CD4-positive, CD25-positive, alpha-beta regulatory T cell (primary cell): ENCODE data around the gene COA1. TPM values are rescaled to one million over a fixed set of nuclear protein-coding genes. Genes with fewer than 3 reads are reported as not detected.
"Not testable (repeated sequence)": the region's sequence is repeated elsewhere in the genome, so short reads cannot be mapped to it uniquely, and the experiment has no call there.

Experiments
- ATAC-seq, 2 donors: fragments of 150-1000 bp; cut with Tn5 transposase; one replicate each; pipeline ENCODE4 v1.10.0; 2021; ENCODE audit warnings: low read depth in 2 of 2, moderate number of reproducible peaks in 2 of 2, moderate library complexity in 1 of 2
- DNase-seq, 3 donors: peaks; one replicate each; pipeline versions ENCODE4 v3.0.0 to v3.0.0-alpha.2; 2012 to 2022; ENCODE audit warnings: mixed read lengths in 1 of 3
- H3K27ac ChIP-seq: one replicate; pipeline ENCODE4 v1.7.0; 2013; ENCODE audit warnings: mild to moderate bottlenecking, low read length; ENCODE audit not compliant: insufficient read depth, poor library complexity, severe bottlenecking
- H3K27me3 ChIP-seq: one replicate; pipeline ENCODE4 v1.7.0; 2013; ENCODE audit warnings: low read length; ENCODE audit not compliant: control insufficient read depth, insufficient read depth
- H3K36me3 ChIP-seq: one replicate; pipeline ENCODE4 v1.7.0; 2013; ENCODE audit warnings: mild to moderate bottlenecking, low read length, moderate library complexity; ENCODE audit not compliant: control insufficient read depth, insufficient read depth
- H3K4me1 ChIP-seq: 2 replicates; pipeline ENCODE4 v1.7.0; 2013; ENCODE audit warnings: mild to moderate bottlenecking, low read length; ENCODE audit not compliant: insufficient read depth, control insufficient read depth, poor library complexity, severe bottlenecking
- H3K4me3 ChIP-seq: one replicate; pipeline ENCODE4 v1.7.0; 2013; ENCODE audit warnings: low read depth, mild to moderate bottlenecking, low read length, moderate library complexity
- H3K9me3 ChIP-seq, 2 experiments: 1 replicate in 1 of 2; 2 replicates in 1 of 2; pipeline ENCODE4 v1.7.0; 2013; ENCODE audit warnings: low read length in 2 of 2, mild to moderate bottlenecking in 1 of 2, moderate library complexity in 1 of 2; ENCODE audit not compliant: control insufficient read depth in 2 of 2
- H3K27ac Mint-ChIP-seq, 3 donors: one replicate each; pipeline ENCODE4 v1.8.0; 2020 to 2022; ENCODE audit warnings: mild to moderate bottlenecking in 3 of 3, mixed read lengths in 3 of 3, moderate library complexity in 2 of 3
- H3K27me3 Mint-ChIP-seq: one replicate; pipeline ENCODE4 v1.8.0; 2022; ENCODE audit warnings: mild to moderate bottlenecking, mixed read lengths
- H3K36me3 Mint-ChIP-seq: one replicate; pipeline ENCODE4 v1.8.0; 2020; ENCODE audit warnings: mixed read lengths
- H3K4me1 Mint-ChIP-seq, 4 donors: one replicate each; pipeline ENCODE4 v1.8.0; 2020 to 2022; ENCODE audit warnings: mixed read lengths in 4 of 4, mild to moderate bottlenecking in 1 of 4
- H3K4me3 Mint-ChIP-seq, 4 donors: one replicate each; pipeline ENCODE4 v1.8.0; 2020 to 2022; ENCODE audit warnings: mild to moderate bottlenecking in 4 of 4, mixed read lengths in 4 of 4, moderate library complexity in 3 of 4
- H3K9me3 Mint-ChIP-seq, 7 donors: one replicate each; pipeline ENCODE4 v1.8.0; 2020 to 2022; ENCODE audit warnings: mixed read lengths in 7 of 7, mild to moderate bottlenecking in 3 of 7, moderate library complexity in 2 of 7
- polyA plus RNA-seq, 4 donors: library from polyadenylated mRNA; unstranded; fragments of 300-500 nt; fragmentation: Illumina TruSeq; gene quantifications; one replicate each; pipeline ENCODE4 v1.2.3, GENCODE V29; 2021
- total RNA-seq: library from RNA; stranded (reverse); gene quantifications from one replicate; pipeline ENCODE4 v1.2.3, GENCODE V29; 2022

The COA1 gene
- total and polyA plus RNA-seq, 5 donors from 2014 or later, result 41.3 to 65.8 (median 48.6) TPM

- Histone ChIP-seq H3K4me3 (no peak overlapping the region), H3K9me3 (no peaks in the 10 kb centered on the region), H3K36me3 (no peaks in the 10 kb centered on the region), H3K27me3 (peaks cover 4% of the 10 kb centered on the region), H3K4me1 (no peaks in the 10 kb centered on the region), H3K27ac (no peak overlapping the region)
- H3K36me3 Mint-ChIP-seq, result no peaks in the 10 kb centered on the region
- peaks cover 0 to 9% (median 4%) of the 10 kb centered on the region in 4 donors for H3K4me1 Mint-ChIP-seq
- no peak overlapping the region for H3K27ac Mint-ChIP-seq
- no peaks in the 10 kb centered on the region for H3K9me3 Mint-ChIP-seq
- no peak for DNase-seq
- no peak for ATAC-seq
- H3K27me3 Mint-ChIP-seq, result peaks cover 5% of the 10 kb centered on the region
- no peak overlapping the region for H3K4me3 Mint-ChIP-seq
Measured at GRCh38 chr7:43747328-43748105, 18.2 kb upstream of the COA1 start.

DNA sequence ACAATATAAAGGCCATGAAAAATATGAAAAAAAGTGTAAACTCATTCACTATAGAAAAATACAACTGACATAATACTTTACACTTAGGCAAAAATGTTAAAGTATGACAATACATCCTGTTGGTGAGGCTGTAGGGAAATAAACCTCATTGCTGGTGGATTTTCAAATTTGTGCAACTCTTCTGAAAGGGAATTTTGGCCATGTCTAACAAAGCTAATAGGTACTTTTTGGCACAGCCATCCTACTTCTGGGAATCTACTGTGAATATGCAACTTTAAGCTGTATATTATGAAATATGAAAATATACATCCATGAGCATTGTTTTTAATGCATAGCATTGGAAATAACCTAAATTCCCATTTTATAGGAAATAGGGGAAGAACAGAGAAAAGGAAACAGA lies 13.4 kb upstream of the COA1 start:
- H3K36me3 ChIP-seq, result no peaks in the 10 kb centered on the region

DNA sequence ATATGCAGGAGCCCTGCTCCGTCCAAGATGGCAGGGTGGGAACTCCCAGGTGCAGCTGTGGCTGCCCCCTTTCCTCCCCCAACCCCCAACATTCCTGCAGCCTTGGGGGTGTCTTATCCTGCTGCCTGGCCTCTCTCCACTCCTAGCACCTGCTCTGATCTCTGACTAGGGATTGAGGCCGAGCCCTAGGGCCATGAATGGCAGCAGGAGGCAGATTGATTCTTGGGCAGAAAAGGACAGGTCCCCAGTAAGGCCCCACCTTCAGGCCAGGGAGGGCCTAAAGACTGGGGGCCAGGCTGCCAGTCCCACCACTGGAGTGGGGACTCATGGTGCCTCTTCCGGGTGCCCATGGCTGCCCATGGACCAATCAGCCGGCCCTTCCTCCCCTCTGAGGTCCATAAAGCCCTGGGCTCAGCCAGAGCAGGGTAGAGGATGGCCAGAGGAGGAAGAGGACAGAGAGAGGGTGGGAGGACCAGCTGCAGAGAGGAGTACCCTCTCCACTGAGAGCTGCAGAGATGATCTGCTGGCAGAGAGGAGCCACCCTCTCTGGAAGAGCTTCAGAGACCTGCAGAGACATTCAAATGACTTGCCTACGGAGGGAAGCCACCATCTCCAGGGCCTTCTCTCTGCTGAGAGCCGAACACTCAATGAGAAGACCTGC lies 8.3 kb upstream of the COA1 start:
- Histone ChIP-seq H3K36me3 (no peaks in the 10 kb centered on the region), H3K9me3 (no peaks in the 10 kb centered on the region), H3K4me3 (no peak overlapping the region), H3K27ac (no peak overlapping the region), H3K27me3 (no peaks in the 10 kb centered on the region), H3K4me1 (no peaks in the 10 kb centered on the region)
- Mint-ChIP-seq H3K36me3 (no peaks in the 10 kb centered on the region), H3K27ac (no peak overlapping the region), H3K27me3 (peaks cover 4% of the 10 kb centered on the region), H3K4me1 (peaks cover 0 to 8% (median 6%) of the 10 kb centered on the region in 4 donors), H3K4me3 (no peak overlapping the region), H3K9me3 (no peaks in the 10 kb centered on the region)
- DNase-seq, result no peak
- no peak for ATAC-seq

More for the DNA sequence above, 13.4 kb upstream of the COA1 start:
- ATAC-seq (no peak), DNase-seq (no peak)
- Mint-ChIP-seq H3K36me3 (no peaks in the 10 kb centered on the region), H3K4me1 (peaks cover 0 to 2% (median 0%) of the 10 kb centered on the region in 4 donors), H3K27me3 (peaks cover 9% of the 10 kb centered on the region), H3K4me3 (no peak overlapping the region), H3K27ac (no peak overlapping the region), H3K9me3 (no peaks in the 10 kb centered on the region)
- no peaks in the 10 kb centered on the region for H3K4me1 ChIP-seq
- H3K4me3 ChIP-seq, result no peak overlapping the region
- H3K9me3 ChIP-seq, result no peaks in the 10 kb centered on the region
- peaks cover 4% of the 10 kb centered on the region for H3K27me3 ChIP-seq
- no peak overlapping the region for H3K27ac ChIP-seq

DNA sequence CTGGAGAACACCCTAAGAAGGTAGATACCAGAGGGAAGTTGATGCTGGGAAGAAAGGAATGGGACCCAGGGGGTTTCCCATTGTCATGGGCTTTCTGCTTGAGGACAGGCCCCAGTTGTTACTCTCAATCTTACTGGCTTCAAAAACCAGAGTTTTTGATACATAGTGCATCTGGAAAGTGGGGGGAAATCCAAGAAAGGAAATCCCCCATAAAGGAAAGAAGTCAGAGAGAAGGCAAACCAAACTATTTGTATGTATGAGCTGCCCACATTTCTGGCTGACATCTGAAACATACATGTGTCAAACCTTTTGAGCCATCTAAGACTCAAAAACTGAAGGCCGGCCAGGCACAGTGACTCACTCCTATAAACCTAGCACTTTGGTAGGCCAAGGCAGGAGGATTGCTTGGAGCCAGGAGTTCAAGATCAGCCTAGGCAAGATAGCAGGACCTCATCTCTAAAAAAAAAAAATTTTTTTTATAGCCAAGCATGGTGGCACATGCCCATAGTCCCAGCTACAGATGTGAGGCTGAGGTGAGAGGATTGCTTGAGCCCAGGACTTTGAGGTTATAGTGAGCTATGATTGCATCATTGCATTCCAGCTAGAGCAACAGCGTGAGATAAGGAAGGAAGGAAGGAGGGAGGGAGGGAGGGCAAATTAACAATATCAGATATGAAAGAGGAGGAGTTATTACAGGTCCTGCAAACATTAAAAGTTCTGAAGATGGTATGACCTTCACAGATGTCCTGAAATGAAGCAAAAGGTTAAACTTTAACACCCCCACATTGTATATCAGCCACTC lies 6.7 kb upstream of the COA1 start:
- no peaks in the 10 kb centered on the region for H3K9me3 ChIP-seq
- DNase-seq (no peak), ATAC-seq (no peak)
- H3K36me3 Mint-ChIP-seq, result no peaks in the 10 kb centered on the region
- no peaks in the 10 kb centered on the region for H3K4me1 ChIP-seq
- no peaks in the 10 kb centered on the region for H3K27me3 ChIP-seq
- no peak overlapping the region for H3K27ac ChIP-seq
- H3K4me3 ChIP-seq, result no peak overlapping the region
- no peak overlapping the region for H3K4me3 Mint-ChIP-seq
- H3K4me1 Mint-ChIP-seq, result peaks cover 0 to 8% (median 6%) of the 10 kb centered on the region in 4 donors
- H3K27me3 Mint-ChIP-seq, result peaks cover 8% of the 10 kb centered on the region
- H3K9me3 Mint-ChIP-seq, result no peaks in the 10 kb centered on the region
- H3K36me3 ChIP-seq, result no peaks in the 10 kb centered on the region
- H3K27ac Mint-ChIP-seq, result no peak overlapping the region

DNA sequence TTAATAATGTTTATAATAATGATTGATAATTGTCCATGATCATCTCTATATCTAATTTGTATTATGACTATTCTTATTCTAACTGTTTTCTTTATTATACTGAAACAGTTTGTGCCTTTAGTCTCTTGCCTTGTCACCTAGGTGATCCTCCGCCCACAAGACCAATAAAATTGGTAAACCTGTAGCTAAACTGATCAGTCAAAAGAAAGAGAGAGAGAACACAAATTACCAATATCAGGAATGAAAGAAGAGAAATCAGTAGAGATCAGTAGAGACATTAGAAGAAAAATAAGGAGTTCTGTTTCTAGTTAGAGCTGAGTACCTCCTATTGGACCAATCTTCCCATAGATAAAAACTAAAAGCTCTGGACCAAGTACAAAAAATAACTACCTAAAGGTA lies 6.1 kb upstream of the COA1 start:
- Mint-ChIP-seq H3K4me3 (no peak overlapping the region), H3K4me1 (peaks cover 0 to 9% (median 6%) of the 10 kb centered on the region in 4 donors), H3K36me3 (no peaks in the 10 kb centered on the region), H3K27ac (no peak overlapping the region), H3K9me3 (no peaks in the 10 kb centered on the region), H3K27me3 (peaks cover 8% of the 10 kb centered on the region)
- Histone ChIP-seq H3K9me3 (no peaks in the 10 kb centered on the region), H3K36me3 (no peaks in the 10 kb centered on the region), H3K4me1 (no peaks in the 10 kb centered on the region), H3K4me3 (no peak overlapping the region), H3K27ac (no peak overlapping the region), H3K27me3 (no peaks in the 10 kb centered on the region)
- no peak for ATAC-seq
- no peak for DNase-seq

- H3K4me3 ChIP-seq, H3K4me1 ChIP-seq, H3K9me3 Mint-ChIP-seq, H3K9me3 ChIP-seq, H3K27me3 Mint-ChIP-seq, H3K36me3 Mint-ChIP-seq, H3K27ac ChIP-seq, ATAC-seq, H3K27me3 ChIP-seq, H3K36me3 ChIP-seq: not testable (repeated sequence)
- peak overlapping the region in 2 of 4 donors; percentile 32 to 58 for H3K4me3 Mint-ChIP-seq
- peak overlapping the region; percentile 26 to 55 (median 27) for H3K27ac Mint-ChIP-seq
- H3K4me1 Mint-ChIP-seq, result peaks cover 0 to 12% (median 7%) of the 10 kb centered on the region in 4 donors
- peak in 1 of 3 donors; percentile 33 for DNase-seq
Measured at GRCh38 chr7:43734575-43735332, 5.4 kb upstream of the COA1 start.

GRCh38 chr7:43731494-43731893 lies 2.2 kb upstream of the COA1 start:
- not testable (repeated sequence) for H3K27me3 ChIP-seq, H3K36me3 Mint-ChIP-seq, H3K27ac ChIP-seq, H3K27me3 Mint-ChIP-seq, H3K9me3 ChIP-seq, H3K9me3 Mint-ChIP-seq, H3K36me3 ChIP-seq, ATAC-seq, H3K27ac Mint-ChIP-seq, H3K4me3 ChIP-seq, DNase-seq
- Mint-ChIP-seq H3K4me3 (peak overlapping the region in 2 of 4 donors; percentile 9 to 48), H3K4me1 (peaks cover 12 to 38% (median 31%) of the 10 kb centered on the region in 4 donors)
- peaks cover 28% of the 10 kb centered on the region for H3K4me1 ChIP-seq
